T-helper 22 cell (primary cell): ENCODE measurements around the gene PPP1R1B.

Source experiments
- DNase-seq: peaks from one replicate; pipeline ENCODE4 v3.0.0-alpha.2; 2020; ENCODE audit warnings: low read depth

The PPP1R1B gene

DNA sequence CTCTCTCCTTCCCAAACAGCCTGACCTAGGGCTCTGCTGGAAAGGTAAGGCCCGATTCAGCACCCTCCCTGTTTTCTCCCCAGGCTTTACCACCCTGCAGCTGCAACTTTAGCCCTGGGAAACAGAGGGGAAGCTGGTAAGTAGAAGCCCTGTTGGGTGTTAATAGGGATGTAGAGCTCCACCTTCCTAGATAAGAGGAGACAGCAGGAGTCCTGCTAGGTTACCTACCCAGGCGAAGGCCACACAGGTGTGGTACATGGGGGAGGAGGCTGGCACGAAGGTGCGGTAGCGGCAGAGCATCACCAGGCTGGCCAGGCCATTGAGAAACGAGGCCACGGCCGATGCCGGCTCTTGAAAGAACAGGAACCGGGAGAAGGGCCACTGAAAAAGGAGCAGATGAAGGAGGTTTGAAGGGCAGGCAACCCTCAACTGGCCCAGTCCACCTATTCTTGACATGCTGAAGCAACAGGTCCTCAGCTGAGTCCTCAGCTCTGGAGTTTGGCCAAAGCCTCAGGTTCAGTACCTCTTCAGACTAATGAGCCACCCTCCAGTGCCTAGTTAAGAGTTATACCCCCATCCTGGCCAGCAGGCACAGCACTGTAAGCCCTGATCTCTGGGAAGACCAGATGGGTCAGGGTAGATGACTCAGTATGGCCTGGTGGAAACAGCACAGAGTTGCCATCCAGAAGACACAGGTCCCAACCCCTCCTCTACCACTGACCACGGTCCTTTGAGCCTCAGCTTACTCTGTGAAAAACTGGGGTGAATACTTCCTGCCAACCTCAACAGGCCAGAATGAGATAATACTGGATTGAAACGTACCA lies 57.8 kb downstream of the PPP1R1B start:
- DNase-seq: no peak
